ENCODE results near the gene MAP4K4. TPM values are rescaled to one million over a fixed set of nuclear protein-coding genes. Genes with fewer than 3 reads are reported as not detected.
A peak's percentile ranks its signal among the peaks of the same experiment; 100 is the strongest.

The MAP4K4 gene
- total RNA-seq, 1 experiment from 2014 or later: 132 TPM

DNA sequence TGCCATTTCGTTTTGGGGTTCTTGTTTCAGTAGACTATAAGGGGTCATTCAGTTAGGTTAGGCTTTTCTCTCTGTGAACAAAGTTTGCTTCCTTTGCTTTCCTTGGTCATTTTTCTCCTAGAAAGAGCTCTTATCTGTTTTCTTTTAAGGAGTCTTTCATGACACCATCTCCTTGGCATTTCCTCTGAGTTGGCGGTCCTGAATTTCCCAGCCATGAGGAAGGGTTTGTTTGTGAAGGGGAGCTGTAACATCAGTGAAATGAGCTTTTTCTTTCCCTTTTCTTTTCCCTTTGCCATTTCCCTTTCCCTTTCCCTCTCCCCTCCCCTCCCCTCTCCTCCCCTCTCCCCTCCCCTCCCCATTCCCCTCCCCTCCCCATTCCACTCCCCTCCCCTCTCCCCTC, 61.7 kb downstream of the MAP4K4 start:
- Histone ChIP-seq H3K9me3 (ENCODE audit: control insufficient read depth, low read depth, low read length) (no peaks in the 10 kb centered on the region), H3T11ph (ENCODE audit: low read length) (no peak overlapping the region), H3K4me1 (ENCODE audit: insufficient read depth, low read length) (peaks cover 9% of the 10 kb centered on the region; the same call in 1 of the 2 replicates), H4K8ac (replicated peaks; ENCODE audit: insufficient read length, low read depth, low read length) (no peak overlapping the region), H3K79me1 (ENCODE audit: insufficient read depth, low read depth, low read length, poor library complexity, severe bottlenecking) (peaks cover 13% of the 10 kb centered on the region), H3K4me2 (ENCODE audit: insufficient read depth, insufficient read length, low read length) (no peak overlapping the region), H3K56ac (ENCODE audit: insufficient read length, low read depth, low read length) (no peak overlapping the region), H3K27ac (ENCODE audit: insufficient read length, low read depth, low read length) (no peak overlapping the region), H3K18ac (ENCODE audit: insufficient read length, low read depth, low read length) (no peak overlapping the region), H3K79me2 (ENCODE audit: insufficient read depth, low read length) (peaks cover 34% of the 10 kb centered on the region; the same call in 1 of the 2 replicates), H4K91ac (ENCODE audit: insufficient read length, low read depth, low read length) (no peak overlapping the region), H3K14ac (ENCODE audit: insufficient read depth, low read length) (no peak overlapping the region), H2BK120ac (ENCODE audit: low read depth, low read length, poor library complexity, severe bottlenecking) (no peak overlapping the region), H2BK15ac (ENCODE audit: low read depth, low read length) (no peak overlapping the region), H2AFZ (ENCODE audit: low read length) (no peak overlapping the region), H2AK5ac (ENCODE audit: insufficient read length, low read length) (no peak overlapping the region), H4K5ac (ENCODE audit: insufficient read length, low read depth, low read length) (no peak overlapping the region), H4K20me1 (ENCODE audit: control insufficient read depth, insufficient read depth, insufficient read length) (no peaks in the 10 kb centered on the region), H2BK20ac (ENCODE audit: low read depth, low read length, poor library complexity, severe bottlenecking) (no peak overlapping the region), H3K23ac (ENCODE audit: insufficient read length, low read depth, low read length) (no peak overlapping the region), H3K4ac (ENCODE audit: low read depth, low read length) (no peak overlapping the region), H3K27me3 (ENCODE audit: insufficient read depth, low read length) (no peaks in the 10 kb centered on the region), H3K9ac (ENCODE audit: extremely low read depth, insufficient read length, low read length) (no peak overlapping the region), H3K23me2 (ENCODE audit: insufficient read length, low read depth, low read length, poor library complexity, severe bottlenecking) (no peaks in the 10 kb centered on the region), H2BK5ac (ENCODE audit: insufficient read length, low read length) (no peak overlapping the region), H2BK12ac (ENCODE audit: insufficient read length, low read depth, low read length) (no peak overlapping the region)
- H3K4me1 Mint-ChIP-seq: peaks cover 45% of the 10 kb centered on the region in 2 experiments
- no CpG with 5 or more reads among the region's 2 CpGs for WGBS (ENCODE audit: extremely low coverage, insufficient read length, low lambda C conversion rate)
- H3K27ac Mint-ChIP-seq: peak overlapping the region in 1 of 3 experiments; percentile 64; a peak in 1 of 7 replicates
- no peaks in the 10 kb centered on the region for H3K27me3 Mint-ChIP-seq (ENCODE audit: low read depth)
- peaks cover 4 to 5% of the 10 kb centered on the region in 2 experiments; a peak in 4 of 5 replicates for H3K9me3 Mint-ChIP-seq
- H3K4me3 Mint-ChIP-seq: no peak overlapping the region
- no peak for DNase-seq
- peaks cover 7 to 17% (median 7%) of the 10 kb centered on the region in 3 experiments; a peak in 3 of 7 replicates for H3K36me3 Mint-ChIP-seq (ENCODE audit: insufficient read depth in 1 of 3, low read depth in 3 of 3)
- TF ChIP-seq CTCF (conservative IDR thresholded peaks at IDR 0.05): no peak

Data from H9 (cell line).